Testis (tissue), 3 donors: ENCODE results near the gene PHLDB3. TPM values are rescaled to one million over a fixed set of nuclear protein-coding genes. Genes with fewer than 3 reads are reported as not detected.

Experiments
- DNase-seq: peaks from one replicate; pipeline ENCODE4 v3.0.0-alpha.2; 2019
- H3K27ac ChIP-seq, 2 donors: fragments of 200-600 bp; sonication (generic); one replicate each; pipeline ENCODE4 v1.5.1; 2019
- H3K27me3 ChIP-seq: fragments of 200-600 bp; sonication (generic); one replicate; pipeline ENCODE4 v1.5.1; 2019
- H3K36me3 ChIP-seq: fragments of 200-600 bp; sonication (generic); one replicate; pipeline ENCODE4 v1.5.1; 2017; ENCODE audit warnings: low read depth; ENCODE audit errors: missing control alignments
- H3K4me1 ChIP-seq: fragments of 200-600 bp; sonication (generic); one replicate; pipeline ENCODE4 v1.5.1; 2019
- H3K4me3 ChIP-seq, 2 donors: fragments of 200-600 bp; sonication (generic); one replicate each; pipeline ENCODE4 v1.5.1; 2017 to 2019
- H3K9me3 ChIP-seq: fragments of 200-600 bp; sonication (generic); one replicate; pipeline ENCODE4 v1.5.1; 2017
- POLR2A ChIP-seq: fragments of 450-650 bp; IDR thresholded peaks from one replicate; pipeline ENCODE4 v1.6.1; 2017; ENCODE audit warnings: antibody characterized with exemption, mild to moderate bottlenecking, moderate library complexity
- WGBS, 2 donors: methylation state at CpG; one replicate each; pipeline ENCODE4 v1.1.5; 2018; 5-methylcytosine and 5-hydroxymethylcytosine counted together
- intact Hi-C: fragments of 100-400 bp; cut with DNase I; formaldehyde crosslinking; loops from one replicate; pipeline ENCODE4 v1.15.1; 2023; ENCODE audit warnings: low total_unique reads
- polyA plus RNA-seq: library from polyadenylated mRNA; stranded (reverse); fragments of 350-450 nt; fragmentation: Illumina TruSeq; extraction: RNeasy Lipid Tissue Mini Kit (QIAGEN cat#74804); gene quantifications from one replicate; pipeline ENCODE4 v1.2.3, GENCODE V29; 2014; ENCODE audit warnings: low read depth, low replicate concordance; ENCODE audit not compliant: insufficient read depth
- total RNA-seq, 2 donors: library from RNA; depleted of rRNA; stranded (reverse); fragments of >200 nt; gene quantifications; one replicate each; pipeline ENCODE4 v1.2.3, GENCODE V29; 2016
- TF ChIP-seq, protein P1 (sequence below), 3 experiments: fragments of 450-650 bp in 2 of 3; fragments of 200-600 bp in 1 of 3; sonication (generic) in 1 of 3; IDR thresholded peaks; one replicate each; pipeline ENCODE4 v1.5.1; 2016 to 2019; ENCODE audit warnings: antibody characterized with exemption in 3 of 3, mild to moderate bottlenecking in 2 of 3, moderate library complexity in 1 of 3

Gene PHLDB3
- total and polyA plus RNA-seq, 3 donors from 2014 or later, result 27.1 to 62.2 (median 28.3) TPM

DNA sequence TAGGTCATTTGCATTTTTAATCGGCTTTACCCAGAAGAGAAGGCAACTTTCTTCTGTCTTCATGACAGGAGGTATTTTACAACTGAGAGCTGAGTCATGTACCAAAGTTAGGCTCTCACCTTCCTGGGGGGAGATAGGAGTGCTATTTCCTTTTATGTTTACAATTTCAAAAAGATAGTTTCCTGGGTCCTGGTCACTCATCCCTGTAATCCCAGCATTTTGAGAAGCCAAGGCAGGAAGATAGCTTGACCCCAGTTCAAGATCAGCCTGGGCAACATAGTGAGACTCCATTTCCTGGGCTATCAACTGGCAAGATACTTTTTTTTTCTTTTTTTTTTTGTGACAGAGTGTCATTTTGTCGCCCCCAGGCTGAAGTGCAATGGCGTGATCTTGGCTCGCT lies 46.7 kb downstream of the PHLDB3 start:
- no peak for DNase-seq
- Histone ChIP-seq H3K36me3 (no peaks in the 10 kb centered on the region), H3K27me3 (no peaks in the 10 kb centered on the region), H3K27ac (no peak overlapping the region), H3K4me1 (peaks cover under 1% of the 10 kb centered on the region), H3K9me3 (no peaks in the 10 kb centered on the region), H3K4me3 (no peak overlapping the region)
- intact Hi-C loops, result no loop called here
- no peak for TF ChIP-seq POLR2A
- TF ChIP-seq, protein P1, sequence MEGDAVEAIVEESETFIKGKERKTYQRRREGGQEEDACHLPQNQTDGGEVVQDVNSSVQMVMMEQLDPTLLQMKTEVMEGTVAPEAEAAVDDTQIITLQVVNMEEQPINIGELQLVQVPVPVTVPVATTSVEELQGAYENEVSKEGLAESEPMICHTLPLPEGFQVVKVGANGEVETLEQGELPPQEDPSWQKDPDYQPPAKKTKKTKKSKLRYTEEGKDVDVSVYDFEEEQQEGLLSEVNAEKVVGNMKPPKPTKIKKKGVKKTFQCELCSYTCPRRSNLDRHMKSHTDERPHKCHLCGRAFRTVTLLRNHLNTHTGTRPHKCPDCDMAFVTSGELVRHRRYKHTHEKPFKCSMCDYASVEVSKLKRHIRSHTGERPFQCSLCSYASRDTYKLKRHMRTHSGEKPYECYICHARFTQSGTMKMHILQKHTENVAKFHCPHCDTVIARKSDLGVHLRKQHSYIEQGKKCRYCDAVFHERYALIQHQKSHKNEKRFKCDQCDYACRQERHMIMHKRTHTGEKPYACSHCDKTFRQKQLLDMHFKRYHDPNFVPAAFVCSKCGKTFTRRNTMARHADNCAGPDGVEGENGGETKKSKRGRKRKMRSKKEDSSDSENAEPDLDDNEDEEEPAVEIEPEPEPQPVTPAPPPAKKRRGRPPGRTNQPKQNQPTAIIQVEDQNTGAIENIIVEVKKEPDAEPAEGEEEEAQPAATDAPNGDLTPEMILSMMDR (IDR thresholded peaks at IDR 0.05), result no peak
- WGBS, 2 donors, result 86 to 96% methylated on average over 4 of the region's 4 CpGs

DNA sequence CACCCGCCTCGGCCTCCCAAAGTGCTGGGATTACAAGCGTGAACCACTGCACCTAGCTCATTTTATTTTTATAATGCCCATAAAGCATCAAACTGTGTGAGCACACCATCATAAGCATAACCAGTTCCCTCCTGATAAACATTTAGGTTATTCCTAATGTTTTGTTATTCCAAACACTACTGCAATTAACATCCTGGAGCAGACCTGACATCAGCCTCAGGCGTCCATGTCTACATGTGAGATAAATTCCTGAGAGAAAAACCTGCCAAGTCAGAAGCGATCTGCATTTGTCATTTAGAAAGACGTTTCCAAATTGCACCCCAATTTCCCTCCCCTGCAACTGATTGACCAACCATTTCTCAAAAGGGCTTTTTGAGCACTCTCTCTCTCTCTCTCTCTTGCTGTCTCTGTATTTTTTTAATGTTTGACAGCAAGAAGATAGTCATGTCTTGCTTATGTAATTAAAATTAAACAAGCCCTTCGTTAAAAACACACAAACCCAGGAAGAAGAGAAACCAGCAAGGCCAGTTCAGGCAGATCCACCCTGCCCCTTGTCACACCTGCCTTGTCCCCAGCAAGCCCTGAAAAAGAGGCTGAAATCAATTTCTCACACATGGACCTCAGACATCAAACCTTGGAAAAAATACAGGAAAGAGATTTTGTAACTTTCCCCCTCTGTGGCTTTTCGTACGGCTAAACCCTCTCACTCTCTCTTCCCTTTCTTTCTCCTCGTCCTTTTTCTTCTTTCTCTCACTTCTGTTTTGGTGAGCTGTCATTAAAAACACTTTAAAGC lies 49.0 kb downstream of the PHLDB3 start:
- no peak overlapping the region for H3K4me3 ChIP-seq
- DNase-seq, result no peak
- no peaks in the 10 kb centered on the region for H3K9me3 ChIP-seq
- H3K27ac ChIP-seq, result no peak overlapping the region
- no peaks in the 10 kb centered on the region for H3K36me3 ChIP-seq
- no peaks in the 10 kb centered on the region for H3K27me3 ChIP-seq
- intact Hi-C loops, result no loop called here
- H3K4me1 ChIP-seq, result no peaks in the 10 kb centered on the region
- 53 to 55% methylated on average over 10 of the region's 10 CpGs for WGBS, 2 donors
- TF ChIP-seq, protein P1 (IDR thresholded peaks at IDR 0.05), result no peak

DNA sequence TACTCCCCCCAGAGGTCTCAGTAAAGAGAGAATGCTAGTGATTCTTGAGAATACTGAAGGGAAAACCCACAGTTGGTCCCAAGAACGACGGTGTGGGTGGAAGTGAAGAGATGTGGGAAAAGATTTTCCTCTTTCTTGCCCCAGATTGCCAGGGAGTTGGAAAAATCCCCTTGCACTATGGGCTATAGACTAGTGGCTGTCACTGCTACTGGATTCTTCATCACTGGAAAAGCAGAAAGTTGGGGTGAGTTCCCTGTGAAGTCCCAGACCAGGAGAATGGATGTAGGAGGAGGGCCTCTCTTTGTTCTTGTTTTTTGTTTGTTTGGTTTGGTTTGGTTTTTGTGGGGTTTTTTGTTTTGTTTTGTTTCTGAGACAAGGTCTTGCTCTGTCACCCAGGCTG lies 50.5 kb downstream of the PHLDB3 start:
- DNase-seq, result no peak
- H3K27ac ChIP-seq, result no peak overlapping the region
- no peak for TF ChIP-seq POLR2A
- no peaks in the 10 kb centered on the region for H3K9me3 ChIP-seq
- no peak overlapping the region for H3K4me3 ChIP-seq
- 66 to 84% methylated on average over 2 of the region's 2 CpGs for WGBS, 2 donors
- H3K4me1 ChIP-seq, result no peaks in the 10 kb centered on the region
- intact Hi-C loops, result no loop called here
- no peaks in the 10 kb centered on the region for H3K27me3 ChIP-seq
- no peaks in the 10 kb centered on the region for H3K36me3 ChIP-seq

DNA sequence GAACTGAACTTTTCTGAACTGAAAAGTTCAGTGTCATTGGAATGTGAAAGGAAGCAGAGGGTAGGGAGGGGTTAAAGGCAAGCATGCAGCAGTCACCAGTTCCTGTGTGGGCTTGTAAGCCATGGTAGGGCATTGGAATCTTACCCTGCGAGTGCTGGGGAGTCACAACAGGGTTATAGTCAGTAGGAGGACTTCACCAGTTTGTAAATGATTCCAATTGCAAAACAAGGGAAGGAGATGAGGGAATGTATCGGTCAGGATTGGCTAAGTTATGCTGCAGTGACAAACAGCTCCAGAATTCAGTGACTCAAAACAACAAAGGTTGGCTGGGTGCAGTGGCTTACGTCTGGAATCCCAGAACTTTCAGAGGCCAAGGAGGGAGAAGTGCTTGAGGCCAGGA lies 52.0 kb downstream of the PHLDB3 start:
- WGBS, 2 donors, result 76 to 78% methylated on average over 3 of the region's 3 CpGs
- TF ChIP-seq, protein P1 (IDR thresholded peaks at IDR 0.05), result no peak
- TF ChIP-seq POLR2A, result no peak
- no peaks in the 10 kb centered on the region for H3K4me1 ChIP-seq

DNA sequence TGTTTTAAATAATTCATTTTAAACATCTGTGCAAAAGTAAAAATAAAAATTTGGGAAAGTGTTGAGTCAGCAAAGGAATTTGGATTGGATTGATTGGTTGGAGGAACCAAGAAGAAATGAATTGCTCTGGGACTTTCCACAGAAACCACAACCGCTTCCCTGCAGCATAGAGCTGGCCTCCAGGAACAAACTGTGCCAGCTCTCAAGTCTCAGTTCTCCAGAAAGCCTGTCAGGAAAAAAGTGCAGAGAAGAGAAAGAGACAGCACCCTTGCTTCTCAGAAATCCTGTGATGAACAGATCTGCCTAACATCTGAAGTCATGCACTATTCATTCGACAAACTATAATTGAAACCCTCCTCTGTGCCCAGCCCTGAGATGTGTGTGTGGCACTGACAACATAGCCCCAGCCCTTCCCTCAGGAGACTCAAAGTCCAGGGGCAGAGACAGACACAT lies 54.0 kb downstream of the PHLDB3 start:
- 59 to 76% methylated on average over 2 of the region's 2 CpGs for WGBS, 2 donors
- intact Hi-C loops, result no loop called here

More for the DNA sequence above, 52.0 kb downstream of the PHLDB3 start:
- Histone ChIP-seq H3K9me3 (no peaks in the 10 kb centered on the region), H3K27ac (no peak overlapping the region), H3K4me3 (no peak overlapping the region), H3K36me3 (no peaks in the 10 kb centered on the region), H3K27me3 (no peaks in the 10 kb centered on the region)
- intact Hi-C loops, result no loop called here
- no peak for DNase-seq

More for the DNA sequence above, 54.0 kb downstream of the PHLDB3 start:
- Histone ChIP-seq H3K36me3 (no peaks in the 10 kb centered on the region), H3K27ac (no peak overlapping the region), H3K27me3 (no peaks in the 10 kb centered on the region), H3K4me3 (no peak overlapping the region), H3K9me3 (no peaks in the 10 kb centered on the region), H3K4me1 (no peaks in the 10 kb centered on the region)
- TF ChIP-seq POLR2A, result no peak
- TF ChIP-seq, protein P1 (IDR thresholded peaks at IDR 0.05), result no peak
- no peak for DNase-seq
